Measurements from ENCODE around the gene SPAG8. TPM values are rescaled to one million over a fixed set of nuclear protein-coding genes. Genes with fewer than 3 reads are reported as not detected.

Gene SPAG8
- total RNA-seq, 1 experiment from 2014 or later, result 0.50 TPM

- H3K4me1 ChIP-seq (ENCODE audit: insufficient read depth, low read length), result peaks cover 14% of the 10 kb centered on the region; the same call in 1 of the 2 replicates
- H2BK12ac ChIP-seq (ENCODE audit: insufficient read length, low read depth, low read length), result no peak overlapping the region
- H3K27me3 ChIP-seq (ENCODE audit: insufficient read depth, low read length), result no peaks in the 10 kb centered on the region; the same call in 1 of the 2 replicates
- H3K14ac ChIP-seq (ENCODE audit: insufficient read depth, low read length), result no peak overlapping the region
- H3K9me3 ChIP-seq (ENCODE audit: control insufficient read depth, low read depth, low read length), result no peaks in the 10 kb centered on the region
- H3K9me3 Mint-ChIP-seq, result no peaks in the 10 kb centered on the region
- peaks cover 7% of the 10 kb centered on the region for H3K23me2 ChIP-seq (ENCODE audit: insufficient read length, low read depth, low read length, poor library complexity, severe bottlenecking)
- H3K56ac ChIP-seq (ENCODE audit: insufficient read length, low read depth, low read length), result no peak overlapping the region
- H4K20me1 ChIP-seq (ENCODE audit: control insufficient read depth, insufficient read depth, insufficient read length), result no peaks in the 10 kb centered on the region
- H4K5ac ChIP-seq (ENCODE audit: insufficient read length, low read depth, low read length), result no peak overlapping the region
- peak overlapping the region; percentile 39 for H3K4me2 ChIP-seq (ENCODE audit: insufficient read depth, insufficient read length, low read length)
- H3K79me2 ChIP-seq (ENCODE audit: insufficient read depth, low read length), result no peaks in the 10 kb centered on the region
- WGBS (ENCODE audit: extremely low coverage, insufficient read length, low lambda C conversion rate), result no CpG with 5 or more reads among the region's 7 CpGs
- no peak overlapping the region for H2BK15ac ChIP-seq (ENCODE audit: low read depth, low read length)
- H4K8ac ChIP-seq (replicated peaks; ENCODE audit: insufficient read length, low read depth, low read length), result no peak overlapping the region
- no peak overlapping the region for H4K91ac ChIP-seq (ENCODE audit: insufficient read length, low read depth, low read length)
- H3K79me1 ChIP-seq (ENCODE audit: insufficient read depth, low read depth, low read length, poor library complexity, severe bottlenecking), result no peaks in the 10 kb centered on the region
- H3T11ph ChIP-seq (ENCODE audit: low read length), result no peak overlapping the region
- no peak overlapping the region for H2BK5ac ChIP-seq (ENCODE audit: insufficient read length, low read length)
- no peak overlapping the region for H3K23ac ChIP-seq (ENCODE audit: insufficient read length, low read depth, low read length)
- no peak overlapping the region for H3K9ac ChIP-seq (ENCODE audit: extremely low read depth, insufficient read length, low read length)
- no peak overlapping the region for H3K4ac ChIP-seq (ENCODE audit: low read depth, low read length)
- H3K4me3 Mint-ChIP-seq, result peak overlapping the region; percentile 12 to 25; a peak in 4 of 5 replicates
- H3K18ac ChIP-seq (ENCODE audit: insufficient read length, low read depth, low read length), result no peak overlapping the region
- no peak for DNase-seq
- peaks cover 1 to 17% (median 8%) of the 10 kb centered on the region in 3 experiments; a peak in 5 of 7 replicates for H3K36me3 Mint-ChIP-seq (ENCODE audit: insufficient read depth in 1 of 3, low read depth in 3 of 3)
- peaks cover 21% of the 10 kb centered on the region for H3K27me3 Mint-ChIP-seq (ENCODE audit: low read depth)
- H2AK5ac ChIP-seq (ENCODE audit: insufficient read length, low read length), result no peak overlapping the region
- H3K27ac ChIP-seq (ENCODE audit: insufficient read length, low read depth, low read length), result peak overlapping the region; percentile 35
- TF ChIP-seq CTCF (conservative IDR thresholded peaks at IDR 0.05), result no peak
- H2BK120ac ChIP-seq (ENCODE audit: low read depth, low read length, poor library complexity, severe bottlenecking), result no peak overlapping the region
- H2BK20ac ChIP-seq (ENCODE audit: low read depth, low read length, poor library complexity, severe bottlenecking), result no peak overlapping the region
- peaks cover 31 to 39% of the 10 kb centered on the region in 2 experiments for H3K4me1 Mint-ChIP-seq
- H3K27ac Mint-ChIP-seq, result peak overlapping the region; percentile 2 to 77 (median 15); a peak in 5 of 7 replicates
- H2AFZ ChIP-seq (ENCODE audit: low read length), result no peak overlapping the region
These were observed 32.7 kb upstream of the SPAG8 start for GRCh38 chr9:35844628-35845270.

Data from H9 (cell line).